Neuron (in vitro differentiated cells): ENCODE data around the gene PARP1.

Experiments used
- H2AFZ ChIP-seq: one replicate; pipeline ENCODE4 v1.6.1; 2013; ENCODE audit warnings: low read depth, mild to moderate bottlenecking, inconsistent platforms, low read length, moderate library complexity
- H3K27me3 ChIP-seq: one replicate; pipeline ENCODE4 v1.6.1; 2013; ENCODE audit warnings: low read length; ENCODE audit not compliant: insufficient read depth
- H3K36me3 ChIP-seq: one replicate; pipeline ENCODE4 v1.6.1; 2013; ENCODE audit warnings: low read length; ENCODE audit not compliant: insufficient read depth
- H3K4me1 ChIP-seq: one replicate; pipeline ENCODE4 v1.6.1; 2013; ENCODE audit warnings: low read length; ENCODE audit not compliant: insufficient read depth
- H3K4me3 ChIP-seq: 2 replicates; pipeline ENCODE4 v1.5.1; 2013; ENCODE audit warnings: mild to moderate bottlenecking, low read length, moderate library complexity
- H3K9me3 ChIP-seq: one replicate; pipeline ENCODE4 v1.6.1; 2013; ENCODE audit warnings: low read length

PARP1 gene

DNA sequence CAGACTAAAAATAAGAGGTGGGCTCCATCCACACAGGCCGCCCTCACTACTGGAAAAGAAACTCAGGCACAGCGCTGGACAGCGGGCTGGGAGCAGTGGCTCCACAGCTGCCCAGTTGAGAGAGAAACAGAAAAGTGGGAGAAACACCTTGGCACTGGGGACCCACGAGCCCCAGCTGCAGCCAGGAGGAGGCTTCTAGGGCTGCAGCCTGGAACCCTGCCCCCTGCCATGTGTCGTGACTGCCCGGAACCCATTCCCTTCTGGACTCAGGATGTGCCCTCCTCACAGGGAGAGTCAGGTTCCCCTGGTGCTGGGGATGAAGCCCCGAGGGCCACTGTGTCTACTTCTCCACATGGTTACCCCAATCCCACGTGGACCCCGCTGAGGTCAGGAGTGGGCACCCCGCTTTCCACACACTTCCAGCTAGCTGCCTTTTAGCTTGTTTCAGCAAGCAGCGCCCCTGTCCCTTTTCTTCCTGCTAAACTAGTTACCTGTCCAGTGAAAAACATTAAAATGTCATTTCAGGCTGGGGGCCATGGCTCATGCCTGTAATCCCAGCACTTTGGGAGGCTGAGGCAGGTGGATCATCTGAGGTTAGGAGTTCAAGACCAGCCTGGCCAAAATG is 35.9 kb downstream of the PARP1 start:
- H3K36me3 ChIP-seq = peaks cover 95% of the 10 kb centered on the region
- H2AFZ ChIP-seq = no peak overlapping the region
- no peaks in the 10 kb centered on the region for H3K4me1 ChIP-seq
- no peaks in the 10 kb centered on the region for H3K27me3 ChIP-seq
- H3K4me3 ChIP-seq = no peak overlapping the region
- peaks cover under 1% of the 10 kb centered on the region for H3K9me3 ChIP-seq

DNA sequence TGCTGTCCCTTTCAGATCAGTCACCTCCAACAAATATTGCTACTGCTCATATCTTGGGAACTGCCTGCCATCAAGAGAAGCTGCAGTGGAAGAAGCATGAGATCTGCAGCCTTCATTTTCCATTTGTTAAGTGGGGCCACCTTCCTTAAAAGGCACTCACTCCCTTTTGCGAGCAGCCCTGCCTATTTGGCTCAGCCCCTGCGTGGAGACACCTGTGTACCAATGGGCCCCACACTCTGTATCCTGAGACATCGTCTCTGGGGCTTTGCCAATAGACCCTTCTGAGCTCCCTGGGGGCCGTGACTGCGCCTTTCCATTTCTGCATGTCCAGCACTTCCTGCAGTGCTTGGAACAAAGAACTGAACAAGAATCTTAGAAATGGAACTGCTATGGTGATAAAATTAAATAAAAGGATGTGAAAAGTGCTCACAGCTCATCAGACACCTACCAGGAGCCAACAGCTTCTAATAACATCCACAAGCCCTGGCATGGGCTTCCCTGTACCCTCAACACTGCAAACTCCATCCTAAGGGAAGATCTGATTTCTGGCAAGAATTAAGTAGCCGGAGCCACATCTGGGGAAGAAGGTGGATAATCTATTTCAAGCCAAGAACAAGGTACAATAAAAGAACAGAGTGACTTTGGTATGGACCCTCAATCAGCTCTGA is 36.7 kb downstream of the PARP1 start:
- no peaks in the 10 kb centered on the region for H3K27me3 ChIP-seq
- no peaks in the 10 kb centered on the region for H3K9me3 ChIP-seq
- peaks cover 95% of the 10 kb centered on the region for H3K36me3 ChIP-seq
- no peak overlapping the region for H3K4me3 ChIP-seq
- H3K4me1 ChIP-seq = no peaks in the 10 kb centered on the region
- H2AFZ ChIP-seq = no peak overlapping the region

DNA sequence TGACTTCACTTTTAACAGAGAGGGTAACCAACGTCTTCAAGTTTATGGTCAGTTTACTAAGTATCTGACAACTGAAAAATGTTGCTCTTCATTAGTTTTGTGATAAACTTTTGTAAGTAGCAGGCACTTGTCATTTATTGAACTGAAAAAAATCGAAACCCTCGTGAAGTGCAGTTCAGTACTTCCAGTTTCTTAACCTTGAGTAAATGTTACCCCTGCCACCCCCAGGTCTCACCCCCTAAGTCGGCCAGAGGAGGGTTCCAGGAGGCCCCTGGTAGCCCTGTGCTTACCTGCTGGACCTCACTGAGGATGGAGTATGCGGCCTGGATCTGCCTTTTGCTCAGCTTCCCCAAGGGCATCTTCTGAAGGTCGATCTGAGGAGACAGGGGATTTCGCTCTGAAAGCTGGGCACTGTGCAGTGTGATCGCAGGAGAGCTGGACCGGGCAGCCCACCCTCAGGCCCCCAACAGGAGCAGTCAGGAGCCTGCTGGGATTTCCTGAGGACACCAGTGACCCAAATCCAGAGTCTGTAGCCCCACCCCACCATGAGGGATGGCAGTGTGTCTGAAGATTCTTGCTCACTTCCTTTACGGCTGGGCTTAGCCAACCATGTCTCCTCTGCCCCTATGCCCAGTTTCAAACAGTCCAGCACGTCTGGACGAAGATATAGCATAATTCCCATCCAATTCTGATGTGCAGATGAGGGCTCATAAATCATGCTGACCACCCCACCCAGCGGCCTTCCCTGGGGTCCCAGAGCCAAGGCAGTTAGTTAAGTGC is 37.6 kb downstream of the PARP1 start:
- Histone ChIP-seq H3K36me3 (peaks cover 94% of the 10 kb centered on the region), H3K9me3 (no peaks in the 10 kb centered on the region), H3K4me1 (no peaks in the 10 kb centered on the region), H3K27me3 (no peaks in the 10 kb centered on the region), H2AFZ (no peak overlapping the region), H3K4me3 (no peak overlapping the region)

DNA sequence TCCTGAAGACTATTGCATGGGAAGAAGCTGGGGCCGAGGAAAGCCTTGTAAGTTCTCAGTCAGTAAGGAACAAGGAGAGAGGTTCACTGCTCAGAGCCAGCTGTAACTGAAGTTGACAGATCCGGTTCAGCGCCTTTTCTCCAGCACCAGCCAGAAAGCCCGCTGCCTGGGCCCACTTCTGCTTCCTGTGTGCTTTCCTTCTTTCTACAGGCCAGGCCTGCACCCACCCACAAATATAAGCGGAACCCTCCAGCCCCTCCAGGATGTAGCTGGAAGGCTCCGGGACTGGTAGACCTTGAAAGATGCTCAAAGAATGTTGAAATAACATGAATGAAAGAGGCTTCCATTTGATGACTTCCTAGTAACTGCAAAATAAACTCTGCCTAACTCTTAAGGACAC is 38.8 kb downstream of the PARP1 start:
- Histone ChIP-seq H3K36me3 (peaks cover 94% of the 10 kb centered on the region), H3K4me3 (no peak overlapping the region), H3K27me3 (no peaks in the 10 kb centered on the region), H2AFZ (no peak overlapping the region), H3K9me3 (no peaks in the 10 kb centered on the region), H3K4me1 (no peaks in the 10 kb centered on the region)

DNA sequence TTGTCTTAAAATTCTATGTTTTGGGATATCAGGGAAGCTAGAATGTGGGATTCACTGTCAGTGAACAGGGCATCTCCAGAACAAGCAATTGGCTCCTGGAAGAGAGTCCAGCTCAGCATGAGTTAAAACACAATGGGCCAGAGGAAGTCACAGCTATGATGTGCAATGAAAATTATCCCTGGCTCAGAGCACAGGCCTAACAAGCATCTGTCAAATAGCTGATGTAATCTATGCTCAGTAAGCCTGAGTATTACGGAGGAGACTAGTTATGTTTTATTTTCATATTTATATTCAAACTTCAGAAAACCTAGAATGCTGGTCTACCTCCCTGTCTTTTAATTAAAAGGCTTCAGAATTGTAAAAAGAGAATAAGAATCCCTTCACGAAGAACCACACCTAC is 41.6 kb downstream of the PARP1 start:
- H3K4me3 ChIP-seq = no peak overlapping the region
- no peaks in the 10 kb centered on the region for H3K9me3 ChIP-seq
- H3K36me3 ChIP-seq = peaks cover 95% of the 10 kb centered on the region
- no peaks in the 10 kb centered on the region for H3K27me3 ChIP-seq
- H3K4me1 ChIP-seq = no peaks in the 10 kb centered on the region
- no peak overlapping the region for H2AFZ ChIP-seq

DNA sequence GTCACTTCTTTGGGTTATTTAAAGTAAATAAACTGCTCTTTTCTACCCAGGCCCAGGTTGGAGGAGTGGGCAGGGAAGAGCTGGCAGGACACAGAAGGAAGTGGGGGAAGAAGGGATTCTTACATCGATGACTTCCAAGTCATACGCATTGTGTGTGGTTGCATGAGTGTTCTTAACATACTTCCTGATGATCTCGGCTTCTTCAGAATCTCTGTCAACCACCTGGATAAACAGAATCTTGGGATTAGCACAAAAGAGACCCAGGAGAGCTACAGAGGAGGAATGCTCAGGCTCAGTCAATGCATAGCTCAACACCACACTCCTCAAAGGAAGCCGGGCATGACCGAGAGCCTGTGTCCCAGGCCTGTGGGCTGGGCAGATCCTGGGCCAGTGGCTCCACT is 42.1 kb downstream of the PARP1 start:
- no peaks in the 10 kb centered on the region for H3K27me3 ChIP-seq
- H3K4me1 ChIP-seq = no peaks in the 10 kb centered on the region
- H3K4me3 ChIP-seq = no peak overlapping the region
- H2AFZ ChIP-seq = no peak overlapping the region
- peaks cover 93% of the 10 kb centered on the region for H3K36me3 ChIP-seq
- H3K9me3 ChIP-seq = no peaks in the 10 kb centered on the region

DNA sequence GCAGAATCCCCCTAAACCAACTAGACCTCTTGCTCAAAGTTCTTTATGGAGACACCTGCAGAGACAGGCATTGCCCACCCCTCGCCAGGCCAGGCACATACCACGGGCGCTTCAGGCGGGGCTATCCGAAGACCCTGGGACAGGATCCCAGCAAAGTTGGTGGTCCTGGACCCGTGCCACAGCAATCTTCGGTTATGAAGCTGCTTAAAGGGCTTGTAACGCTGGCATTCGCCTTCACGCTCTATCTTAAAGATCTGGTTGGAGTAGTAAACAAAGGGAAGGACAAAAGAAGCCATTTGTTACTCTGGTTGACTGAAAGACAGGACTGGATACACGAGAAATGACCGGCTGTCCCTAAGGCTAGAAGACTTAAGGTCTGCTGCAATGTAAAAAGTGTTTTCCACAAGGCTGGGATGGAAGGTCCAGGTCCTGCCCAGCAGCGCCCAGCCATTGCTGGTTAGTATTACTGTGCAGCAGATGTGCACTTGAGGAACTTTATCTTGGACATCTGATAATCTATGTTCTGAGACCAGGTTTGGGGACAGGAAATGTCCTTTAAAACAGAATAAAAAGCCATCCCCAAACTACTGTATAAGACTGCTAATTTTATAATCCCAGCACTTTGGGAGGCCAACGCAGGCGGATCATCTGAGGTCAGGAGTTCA is 42.9 kb downstream of the PARP1 start:
- no peak overlapping the region for H3K4me3 ChIP-seq
- H2AFZ ChIP-seq = no peak overlapping the region
- H3K9me3 ChIP-seq = no peaks in the 10 kb centered on the region
- no peaks in the 10 kb centered on the region for H3K27me3 ChIP-seq
- no peaks in the 10 kb centered on the region for H3K4me1 ChIP-seq
- peaks cover 93% of the 10 kb centered on the region for H3K36me3 ChIP-seq

DNA sequence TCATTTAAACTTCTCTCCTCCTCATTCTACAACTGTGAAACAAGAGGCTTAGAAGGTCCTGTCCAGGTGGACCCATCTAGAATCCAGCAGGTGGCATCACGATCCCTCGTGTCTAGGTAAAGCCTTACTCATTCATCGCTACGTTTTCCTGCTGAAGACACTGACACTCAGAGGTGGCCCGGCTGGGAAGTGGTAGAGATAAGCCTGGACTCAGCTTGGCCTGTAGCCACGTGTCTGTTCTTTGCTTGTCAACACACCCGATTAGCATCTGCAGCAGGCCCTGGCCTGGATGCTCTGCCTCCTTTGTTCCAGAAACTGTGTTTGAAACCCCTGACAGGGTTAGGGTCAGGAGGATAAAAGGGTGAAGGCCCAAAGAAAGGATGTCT is 43.4 kb downstream of the PARP1 start:
- Histone ChIP-seq H3K36me3 (peaks cover 95% of the 10 kb centered on the region), H3K27me3 (no peaks in the 10 kb centered on the region), H2AFZ (no peak overlapping the region), H3K9me3 (no peaks in the 10 kb centered on the region), H3K4me1 (no peaks in the 10 kb centered on the region), H3K4me3 (no peak overlapping the region)

DNA sequence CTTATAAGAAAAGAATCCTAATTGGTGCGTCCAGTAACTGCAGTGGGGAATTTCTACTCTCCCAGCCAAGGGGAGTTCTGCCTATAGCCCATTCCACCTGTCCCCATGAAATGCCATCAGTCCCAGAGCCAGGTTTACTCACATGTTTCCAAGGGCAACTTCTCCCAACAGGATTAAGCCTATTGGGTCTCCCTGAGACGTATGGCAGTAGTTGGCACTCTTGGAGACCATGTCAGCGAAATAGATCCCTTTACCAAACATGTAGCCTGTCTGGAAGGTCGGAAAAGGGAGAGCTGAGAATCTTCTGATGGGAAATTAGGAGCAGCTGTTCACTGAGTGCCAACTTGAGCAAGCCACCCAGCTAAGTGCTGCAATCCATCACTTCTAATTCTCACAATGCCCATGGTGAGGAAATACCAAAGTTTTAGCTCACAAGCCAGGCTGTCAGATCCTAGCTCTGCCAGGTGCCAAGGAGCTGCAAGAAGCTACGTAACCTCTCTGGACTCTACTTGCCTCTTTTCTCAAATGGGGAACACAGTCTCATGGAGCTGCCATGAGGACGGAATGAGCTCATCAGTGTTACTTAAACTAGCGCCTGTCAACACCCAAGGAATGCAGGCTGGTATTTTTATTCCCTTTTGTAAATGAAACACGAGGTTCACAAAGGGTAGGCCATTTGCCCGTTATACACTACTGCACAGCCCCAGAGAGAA is 43.9 kb downstream of the PARP1 start:
- Histone ChIP-seq H3K27me3 (no peaks in the 10 kb centered on the region), H3K4me3 (no peak overlapping the region), H3K9me3 (no peaks in the 10 kb centered on the region), H3K36me3 (peaks cover 94% of the 10 kb centered on the region), H2AFZ (no peak overlapping the region), H3K4me1 (no peaks in the 10 kb centered on the region)

DNA sequence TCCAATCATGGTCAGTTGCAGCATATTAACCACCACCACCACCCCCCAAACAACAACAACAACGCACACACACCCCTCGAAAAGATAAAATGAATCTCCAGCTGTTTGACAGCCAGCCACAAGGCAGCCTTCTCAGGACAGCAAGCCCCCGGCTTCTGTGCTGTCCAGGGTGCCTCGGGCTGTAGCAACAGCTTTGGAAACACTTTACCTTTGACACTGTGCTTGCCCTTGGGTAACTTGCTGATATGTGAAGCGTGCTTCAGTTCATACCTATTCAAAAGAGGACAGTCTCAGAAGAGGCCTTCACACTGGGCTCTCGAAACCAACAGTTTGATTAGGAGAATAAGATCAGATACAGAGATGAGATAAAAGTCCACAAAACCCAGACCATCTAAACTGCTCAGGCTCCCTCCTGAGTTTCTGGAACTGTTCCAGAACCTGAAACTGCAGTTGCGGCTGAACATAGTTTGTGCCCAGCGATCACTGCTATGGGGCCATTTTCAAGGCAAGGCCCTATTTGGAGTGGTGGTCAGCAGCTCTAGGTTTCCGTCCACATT is 44.9 kb downstream of the PARP1 start:
- no peaks in the 10 kb centered on the region for H3K9me3 ChIP-seq
- no peak overlapping the region for H3K4me3 ChIP-seq
- H3K36me3 ChIP-seq = peaks cover 92% of the 10 kb centered on the region
- H3K4me1 ChIP-seq = no peaks in the 10 kb centered on the region
- H2AFZ ChIP-seq = no peak overlapping the region
- H3K27me3 ChIP-seq = no peaks in the 10 kb centered on the region

DNA sequence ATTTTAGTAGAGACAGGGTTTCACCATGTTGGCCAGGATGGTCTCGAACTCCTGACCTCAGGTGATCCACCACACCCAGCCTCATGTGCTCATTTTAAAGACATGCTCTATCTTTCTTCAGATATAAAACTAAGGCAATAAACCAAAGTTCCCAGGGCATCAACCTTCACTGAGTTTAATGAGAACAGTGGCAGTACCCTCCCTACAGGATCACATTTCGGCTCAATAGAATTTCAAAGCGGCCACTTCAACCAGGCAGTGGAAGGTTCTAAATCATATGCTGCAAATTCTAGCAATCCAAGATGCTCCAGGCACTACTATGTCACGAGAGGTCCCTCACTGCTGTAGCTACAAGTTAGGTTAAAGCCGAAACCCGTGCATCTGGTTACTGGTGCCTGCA is 45.5 kb downstream of the PARP1 start:
- Histone ChIP-seq H3K27me3 (no peaks in the 10 kb centered on the region), H2AFZ (no peak overlapping the region), H3K4me3 (no peak overlapping the region), H3K4me1 (no peaks in the 10 kb centered on the region), H3K36me3 (peaks cover 91% of the 10 kb centered on the region), H3K9me3 (no peaks in the 10 kb centered on the region)

DNA sequence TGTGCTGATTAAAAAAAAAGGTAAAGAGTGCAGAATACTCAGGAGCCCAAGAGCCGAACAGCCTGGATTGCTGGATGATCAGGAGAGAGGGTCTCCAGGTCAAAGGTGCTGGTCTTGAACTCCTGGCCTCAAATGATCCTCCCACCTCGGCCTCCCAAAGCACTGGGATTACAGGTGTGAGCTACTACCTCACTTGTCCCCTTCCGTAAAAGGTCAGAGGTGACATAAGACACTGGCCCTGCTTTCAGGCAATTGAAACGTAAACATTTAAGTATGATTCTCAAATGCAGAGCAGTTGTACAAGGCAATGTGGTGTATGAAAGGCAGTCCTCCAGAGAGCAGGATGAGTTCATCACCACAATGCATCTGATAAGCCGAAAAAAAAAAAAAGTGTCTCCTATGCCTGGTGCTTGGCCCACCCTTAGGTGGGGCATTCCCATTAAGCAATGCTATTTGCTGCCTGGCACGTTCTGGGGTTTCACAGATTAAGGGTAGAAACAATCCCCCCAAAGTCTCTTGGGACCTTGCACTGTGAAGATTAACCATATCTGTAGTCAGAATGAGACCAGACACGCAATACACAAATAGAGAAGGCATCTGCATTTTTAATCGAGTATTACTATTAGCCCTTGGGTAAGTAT is 47.7 kb downstream of the PARP1 start:
- Histone ChIP-seq H3K36me3 (peaks cover 74% of the 10 kb centered on the region), H3K9me3 (no peaks in the 10 kb centered on the region), H2AFZ (no peak overlapping the region)

More for the DNA sequence above, 47.7 kb downstream of the PARP1 start:
- Histone ChIP-seq H3K4me3 (no peak overlapping the region), H3K27me3 (no peaks in the 10 kb centered on the region), H3K4me1 (no peaks in the 10 kb centered on the region)
